ENCODE measurements around the gene SMCHD1.
"Not testable (repeated sequence)": the region's sequence is repeated elsewhere in the genome, so short reads cannot be mapped to it uniquely, and the experiment has no call there.

The SMCHD1 gene

GRCh38 chr18:2717407-2717806 lies 61.9 kb downstream of the SMCHD1 start:
- no peak overlapping the region for H3K4me3 ChIP-seq (ENCODE audit: low read length)
- H3K9me3 ChIP-seq (ENCODE audit: control insufficient read depth, low read length), result no peaks in the 10 kb centered on the region
- H3K9ac ChIP-seq (ENCODE audit: low read length), result no peak overlapping the region
- H3K27me3 ChIP-seq (replicated peaks; ENCODE audit: control insufficient read depth, insufficient read depth, low read length), result no peaks in the 10 kb centered on the region
- peaks cover 20% of the 10 kb centered on the region for H3K4me1 ChIP-seq (ENCODE audit: control insufficient read depth, insufficient read depth, low read length)
- no peak for DNase-seq (ENCODE audit: low read depth)
- H3K36me3 ChIP-seq (ENCODE audit: control insufficient read depth, insufficient read depth, low read length, severe bottlenecking), result peaks cover 43% of the 10 kb centered on the region

DNA sequence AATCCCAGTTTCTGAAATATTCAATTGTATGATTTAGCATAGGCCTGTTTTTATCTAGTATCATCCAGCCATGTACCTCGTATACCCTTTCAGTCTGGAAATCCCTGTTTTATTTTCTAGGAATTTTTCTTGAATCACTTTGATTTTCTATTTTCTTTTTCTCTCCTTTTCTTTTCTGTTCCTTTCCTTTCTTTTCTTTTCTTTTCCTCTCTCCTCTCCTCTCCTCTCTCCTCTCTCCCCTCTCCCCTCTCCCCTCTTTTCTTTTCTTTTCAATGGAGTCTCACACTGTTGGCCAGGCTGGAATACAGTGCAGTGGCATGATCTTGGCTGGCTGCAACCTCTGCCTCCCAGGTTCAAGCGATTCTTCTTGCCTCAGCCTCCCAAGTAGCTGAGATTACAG lies 63.5 kb downstream of the SMCHD1 start:
- H3K9me3 ChIP-seq (ENCODE audit: control insufficient read depth, low read length), result no peaks in the 10 kb centered on the region
- H3K27me3 ChIP-seq (replicated peaks; ENCODE audit: control insufficient read depth, insufficient read depth, low read length), result no peaks in the 10 kb centered on the region
- H3K9ac ChIP-seq (ENCODE audit: low read length), result no peak overlapping the region
- no peak overlapping the region for H3K4me3 ChIP-seq (ENCODE audit: low read length)
- no peak for DNase-seq (ENCODE audit: low read depth)
- peaks cover 39% of the 10 kb centered on the region for H3K36me3 ChIP-seq (ENCODE audit: control insufficient read depth, insufficient read depth, low read length, severe bottlenecking)
- peaks cover 18% of the 10 kb centered on the region for H3K4me1 ChIP-seq (ENCODE audit: control insufficient read depth, insufficient read depth, low read length)

- Histone ChIP-seq H3K4me1 (ENCODE audit: control insufficient read depth, insufficient read depth, low read length) (peaks cover 4% of the 10 kb centered on the region), H3K9ac (ENCODE audit: low read length) (no peak overlapping the region), H3K36me3 (ENCODE audit: control insufficient read depth, insufficient read depth, low read length, severe bottlenecking) (peaks cover 69% of the 10 kb centered on the region), H3K9me3 (ENCODE audit: control insufficient read depth, low read length) (no peaks in the 10 kb centered on the region), H3K4me3 (ENCODE audit: low read length) (no peak overlapping the region), H3K27me3 (replicated peaks; ENCODE audit: control insufficient read depth, insufficient read depth, low read length) (no peaks in the 10 kb centered on the region)
- DNase-seq (ENCODE audit: low read depth), result no peak
Measured at GRCh38 chr18:2723207-2723606, 67.7 kb downstream of the SMCHD1 start.

GRCh38 chr18:2729757-2730156 lies 74.2 kb downstream of the SMCHD1 start:
- no peaks in the 10 kb centered on the region for H3K9me3 ChIP-seq (ENCODE audit: control insufficient read depth, low read length)
- no peak overlapping the region for H3K4me3 ChIP-seq (ENCODE audit: low read length)
- no peak overlapping the region for H3K9ac ChIP-seq (ENCODE audit: low read length)
- no peaks in the 10 kb centered on the region for H3K4me1 ChIP-seq (ENCODE audit: control insufficient read depth, insufficient read depth, low read length)
- DNase-seq (ENCODE audit: low read depth), result no peak
- H3K36me3 ChIP-seq (ENCODE audit: control insufficient read depth, insufficient read depth, low read length, severe bottlenecking), result peaks cover 92% of the 10 kb centered on the region
- no peaks in the 10 kb centered on the region for H3K27me3 ChIP-seq (replicated peaks; ENCODE audit: control insufficient read depth, insufficient read depth, low read length)

DNA sequence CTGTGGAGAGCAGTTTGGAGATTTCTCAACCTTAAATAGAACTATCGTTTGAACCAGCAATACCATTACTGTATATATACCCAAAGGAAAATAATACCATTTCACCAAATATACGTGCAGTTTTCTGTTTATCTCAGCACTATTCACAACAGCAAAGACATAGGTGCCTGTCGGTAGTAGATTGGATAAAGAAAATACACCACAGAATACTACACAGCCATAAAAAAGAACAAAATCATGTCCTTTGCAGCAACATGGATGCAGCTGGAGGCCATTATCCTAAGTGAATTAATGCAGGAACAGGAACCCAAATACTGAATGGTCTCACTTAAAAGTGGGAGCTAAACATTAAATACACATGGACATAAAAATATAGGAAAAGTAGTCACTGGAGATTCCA lies 81.3 kb downstream of the SMCHD1 start:
- Histone ChIP-seq H3K27me3 (replicated peaks; ENCODE audit: control insufficient read depth, insufficient read depth, low read length) (no peaks in the 10 kb centered on the region), H3K36me3 (ENCODE audit: control insufficient read depth, insufficient read depth, low read length, severe bottlenecking) (peaks cover 90% of the 10 kb centered on the region), H3K9me3 (ENCODE audit: control insufficient read depth, low read length) (no peaks in the 10 kb centered on the region), H3K9ac (ENCODE audit: low read length) (no peak overlapping the region), H3K4me3 (ENCODE audit: low read length) (no peak overlapping the region), H3K4me1 (ENCODE audit: control insufficient read depth, insufficient read depth, low read length) (no peaks in the 10 kb centered on the region)
- DNase-seq (ENCODE audit: low read depth), result no peak

- H3K36me3 ChIP-seq (ENCODE audit: control insufficient read depth, insufficient read depth, low read length, severe bottlenecking), result peaks cover 90% of the 10 kb centered on the region
- H3K4me1 ChIP-seq (ENCODE audit: control insufficient read depth, insufficient read depth, low read length); H3K4me3 ChIP-seq (ENCODE audit: low read length); H3K9ac ChIP-seq (ENCODE audit: low read length); DNase-seq (ENCODE audit: low read depth); H3K9me3 ChIP-seq (ENCODE audit: control insufficient read depth, low read length); H3K27me3 ChIP-seq (replicated peaks; ENCODE audit: control insufficient read depth, insufficient read depth, low read length): not testable (repeated sequence)
Measured at GRCh38 chr18:2740082-2740481, 84.6 kb downstream of the SMCHD1 start.

- no peak for DNase-seq (ENCODE audit: low read depth)
- Histone ChIP-seq H3K9ac (ENCODE audit: low read length) (no peak overlapping the region), H3K9me3 (ENCODE audit: control insufficient read depth, low read length) (no peaks in the 10 kb centered on the region), H3K4me1 (ENCODE audit: control insufficient read depth, insufficient read depth, low read length) (no peaks in the 10 kb centered on the region), H3K27me3 (replicated peaks; ENCODE audit: control insufficient read depth, insufficient read depth, low read length) (no peaks in the 10 kb centered on the region), H3K4me3 (ENCODE audit: low read length) (no peak overlapping the region), H3K36me3 (ENCODE audit: control insufficient read depth, insufficient read depth, low read length, severe bottlenecking) (peaks cover 84% of the 10 kb centered on the region)
Measured at GRCh38 chr18:2746274-2746673, 90.7 kb downstream of the SMCHD1 start.

DNA sequence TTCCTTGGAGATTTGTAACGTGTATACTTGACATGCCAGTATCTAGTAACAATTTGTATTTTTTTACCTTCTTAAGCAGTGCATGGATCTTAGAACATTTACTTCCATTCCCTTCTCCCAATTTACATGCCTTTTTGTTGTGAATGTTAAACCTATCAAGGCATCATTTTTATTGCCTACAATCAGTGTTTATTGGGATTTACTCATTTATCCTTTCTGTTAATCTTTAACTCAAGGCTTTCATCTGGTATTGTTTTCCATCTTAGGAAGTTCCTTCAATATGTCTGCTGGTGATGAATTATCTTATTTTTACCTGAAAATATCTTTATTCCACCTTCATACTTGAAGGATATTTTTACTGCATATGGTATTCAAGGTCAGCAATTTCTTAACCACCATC lies 102.8 kb downstream of the SMCHD1 start:
- no peak overlapping the region for H3K9ac ChIP-seq (ENCODE audit: low read length)
- no peaks in the 10 kb centered on the region for H3K4me1 ChIP-seq (ENCODE audit: control insufficient read depth, insufficient read depth, low read length)
- peaks cover 55% of the 10 kb centered on the region for H3K36me3 ChIP-seq (ENCODE audit: control insufficient read depth, insufficient read depth, low read length, severe bottlenecking)
- H3K9me3 ChIP-seq (ENCODE audit: control insufficient read depth, low read length), result no peaks in the 10 kb centered on the region
- DNase-seq (ENCODE audit: low read depth), result no peak
- H3K4me3 ChIP-seq (ENCODE audit: low read length), result no peak overlapping the region
- no peaks in the 10 kb centered on the region for H3K27me3 ChIP-seq (replicated peaks; ENCODE audit: control insufficient read depth, insufficient read depth, low read length)

GRCh38 chr18:2774669-2775068 lies 119.1 kb downstream of the SMCHD1 start:
- H3K36me3 ChIP-seq (ENCODE audit: control insufficient read depth, insufficient read depth, low read length, severe bottlenecking), result peaks cover 96% of the 10 kb centered on the region
- H3K9me3 ChIP-seq (ENCODE audit: control insufficient read depth, low read length), result no peaks in the 10 kb centered on the region
- H3K4me1 ChIP-seq (ENCODE audit: control insufficient read depth, insufficient read depth, low read length), result no peaks in the 10 kb centered on the region
- no peak overlapping the region for H3K9ac ChIP-seq (ENCODE audit: low read length)
- DNase-seq (ENCODE audit: low read depth), result no peak
- H3K27me3 ChIP-seq (replicated peaks; ENCODE audit: control insufficient read depth, insufficient read depth, low read length), result no peaks in the 10 kb centered on the region
- no peak overlapping the region for H3K4me3 ChIP-seq (ENCODE audit: low read length)

- Histone ChIP-seq H3K9me3 (ENCODE audit: control insufficient read depth, low read length) (no peaks in the 10 kb centered on the region), H3K4me1 (ENCODE audit: control insufficient read depth, insufficient read depth, low read length) (no peaks in the 10 kb centered on the region), H3K9ac (ENCODE audit: low read length) (no peak overlapping the region), H3K36me3 (ENCODE audit: control insufficient read depth, insufficient read depth, low read length, severe bottlenecking) (peaks cover 87% of the 10 kb centered on the region), H3K27me3 (replicated peaks; ENCODE audit: control insufficient read depth, insufficient read depth, low read length) (no peaks in the 10 kb centered on the region), H3K4me3 (ENCODE audit: low read length) (no peak overlapping the region)
- no peak for DNase-seq (ENCODE audit: low read depth)
Measured at GRCh38 chr18:2776601-2777000, 121.1 kb downstream of the SMCHD1 start.

GRCh38 chr18:2777241-2777640 lies 121.7 kb downstream of the SMCHD1 start:
- no peak overlapping the region for H3K9ac ChIP-seq (ENCODE audit: low read length)
- no peak for DNase-seq (ENCODE audit: low read depth)
- H3K4me1 ChIP-seq (ENCODE audit: control insufficient read depth, insufficient read depth, low read length), result no peaks in the 10 kb centered on the region
- H3K27me3 ChIP-seq (replicated peaks; ENCODE audit: control insufficient read depth, insufficient read depth, low read length), result no peaks in the 10 kb centered on the region
- H3K4me3 ChIP-seq (ENCODE audit: low read length), result no peak overlapping the region
- peaks cover 87% of the 10 kb centered on the region for H3K36me3 ChIP-seq (ENCODE audit: control insufficient read depth, insufficient read depth, low read length, severe bottlenecking)
- H3K9me3 ChIP-seq (ENCODE audit: control insufficient read depth, low read length), result no peaks in the 10 kb centered on the region

DNA sequence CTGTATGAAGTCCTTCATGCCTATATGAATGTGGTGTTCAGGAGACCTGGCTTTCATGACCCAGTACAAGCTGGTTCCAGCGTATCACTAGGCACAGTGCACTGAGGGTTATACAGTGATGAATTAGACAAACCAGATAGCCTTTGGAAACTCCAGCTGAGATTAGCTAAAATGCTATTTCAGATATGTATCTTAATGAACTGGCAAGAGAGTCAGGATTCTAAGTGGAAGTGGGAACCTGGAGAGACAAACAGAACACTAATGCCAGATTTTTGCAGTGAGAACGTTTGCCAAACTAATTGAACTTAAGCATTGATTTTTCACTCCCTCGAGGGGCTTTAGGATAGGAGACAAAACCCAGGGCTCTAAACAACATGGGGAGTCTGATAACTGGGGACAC lies 125.2 kb downstream of the SMCHD1 start:
- Histone ChIP-seq H3K9me3 (ENCODE audit: control insufficient read depth, low read length) (no peaks in the 10 kb centered on the region), H3K36me3 (ENCODE audit: control insufficient read depth, insufficient read depth, low read length, severe bottlenecking) (peaks cover 70% of the 10 kb centered on the region), H3K9ac (ENCODE audit: low read length) (no peak overlapping the region), H3K4me1 (ENCODE audit: control insufficient read depth, insufficient read depth, low read length) (no peaks in the 10 kb centered on the region), H3K27me3 (replicated peaks; ENCODE audit: control insufficient read depth, insufficient read depth, low read length) (no peaks in the 10 kb centered on the region), H3K4me3 (ENCODE audit: low read length) (no peak overlapping the region)
- DNase-seq (ENCODE audit: low read depth), result no peak

All from adipocyte (in vitro differentiated cells).